NCI-H2081 (cell line): ENCODE data around the gene FMN1.

Experiments
- DNase-seq, 2 experiments: peaks; one replicate each; lab custom pipeline; 2025; lab: John Stamatoyannopoulos, UW

The FMN1 gene

GRCh38 chr15:32919749-32920414 lies 274.6 kb downstream of the FMN1 start:
- no peak for DNase-seq

DNA sequence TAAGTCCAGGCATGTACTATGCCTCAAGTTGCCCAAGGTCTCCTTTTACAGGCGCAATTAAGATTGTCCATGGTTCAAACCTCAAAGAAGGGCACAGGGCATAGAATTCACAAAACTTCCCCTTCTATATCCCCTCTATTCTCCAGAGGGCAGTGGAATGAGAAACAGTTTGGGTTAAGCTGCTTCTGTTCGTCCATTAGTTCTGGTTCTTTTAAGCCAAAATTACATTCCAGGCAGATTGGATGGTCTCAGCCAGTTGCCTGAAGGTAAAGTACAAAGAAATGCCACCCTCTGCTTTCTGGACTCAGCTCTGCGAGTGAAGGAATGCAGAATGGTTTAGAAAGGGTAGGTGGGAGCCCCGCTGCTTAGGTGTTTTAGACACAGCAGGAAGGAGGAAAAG lies 276.0 kb downstream of the FMN1 start:
- no peak for DNase-seq

GRCh38 chr15:32910839-32911238 lies 283.7 kb downstream of the FMN1 start:
- DNase-seq: no peak

DNA sequence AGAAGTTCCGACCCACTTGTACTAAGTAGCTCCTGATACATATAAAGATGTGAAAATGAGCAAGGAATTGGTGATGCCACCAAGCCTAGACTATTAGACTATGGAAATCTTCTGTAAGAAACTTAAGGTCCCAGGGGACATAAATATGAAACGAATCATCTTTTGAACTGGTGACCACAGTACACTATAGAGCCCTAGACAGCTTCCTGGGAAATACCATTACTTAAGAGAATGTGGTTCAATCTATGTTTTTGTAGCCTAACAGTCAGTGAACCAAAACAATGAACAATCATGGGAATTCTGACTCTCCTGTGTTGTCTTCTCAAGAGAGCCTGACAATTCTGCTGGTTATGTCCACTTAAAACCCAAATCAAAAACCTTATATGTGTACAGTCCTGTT lies 285.1 kb downstream of the FMN1 start:
- no peak for DNase-seq

DNA sequence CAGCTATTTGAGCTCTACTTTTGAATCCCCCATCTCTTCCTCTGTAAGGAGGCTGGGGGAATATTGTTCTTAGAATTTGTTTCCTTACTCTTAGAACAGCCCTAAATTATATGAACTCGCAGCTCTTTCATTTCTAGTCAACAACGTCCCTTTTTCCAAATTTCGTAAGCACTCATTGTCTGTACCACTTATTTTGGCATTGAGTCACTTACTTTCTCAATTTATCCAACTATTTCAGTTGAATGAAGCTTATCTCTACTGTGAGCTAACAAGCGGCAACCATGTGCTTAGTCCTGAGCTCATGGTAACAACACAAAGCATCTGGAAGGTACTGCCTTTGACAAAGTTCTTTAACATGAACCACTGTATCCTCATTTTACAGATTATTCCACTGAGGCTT lies 285.6 kb downstream of the FMN1 start:
- DNase-seq: no peak

DNA sequence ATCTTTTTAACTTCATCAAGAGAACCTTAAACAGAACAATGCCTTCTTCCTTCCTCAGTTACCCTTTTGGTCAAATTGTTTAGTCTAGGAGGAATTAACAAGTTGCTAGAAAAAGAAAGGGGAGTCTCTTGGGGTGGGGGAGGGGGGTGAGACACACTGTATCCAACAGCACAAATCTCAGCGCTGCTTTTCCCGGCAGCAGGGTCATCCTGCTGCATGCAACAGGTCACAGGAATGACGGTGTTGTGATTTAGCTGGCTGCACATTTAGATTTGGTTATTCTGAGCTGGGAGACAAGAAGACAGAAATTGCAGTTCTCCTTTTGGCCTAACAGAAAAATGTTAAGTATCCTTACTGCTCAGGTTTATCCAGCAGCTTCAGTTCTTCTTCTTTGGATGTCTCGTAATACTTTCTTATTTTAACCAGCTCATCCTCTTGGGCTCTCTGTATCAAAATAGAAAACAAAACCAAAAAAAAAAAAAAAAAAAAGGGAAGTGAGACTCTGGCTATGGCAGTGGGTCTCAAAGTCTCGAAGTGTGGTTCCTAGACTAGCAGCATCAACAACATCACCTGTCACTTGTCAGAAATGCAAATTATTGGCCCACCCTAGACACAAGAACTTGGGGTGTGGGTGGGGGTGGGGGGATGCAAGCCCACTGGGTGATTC lies 286.2 kb downstream of the FMN1 start:
- no peak for DNase-seq

GRCh38 chr15:32905481-32905880 lies 289.0 kb downstream of the FMN1 start:
- no peak for DNase-seq

DNA sequence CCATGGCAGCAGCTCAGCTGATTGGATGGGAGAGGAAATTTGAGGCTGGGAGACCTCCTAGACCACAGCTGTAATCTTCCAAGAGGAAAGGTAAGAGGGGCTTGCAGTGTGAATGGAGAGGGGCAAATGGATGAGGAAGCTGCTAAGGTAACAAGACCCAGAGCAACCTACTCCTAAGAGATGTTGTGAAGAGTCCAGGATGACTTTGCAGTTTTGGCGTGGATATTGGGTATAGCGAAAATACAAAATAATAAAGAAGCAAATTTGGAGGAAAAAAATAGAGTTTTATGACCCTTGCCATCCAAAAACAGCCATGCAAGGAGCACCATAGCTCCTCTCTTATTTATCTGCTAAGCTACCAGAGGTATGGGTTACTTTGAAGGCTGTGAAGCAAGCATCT lies 290.1 kb downstream of the FMN1 start:
- DNase-seq: no peak

- DNase-seq: no peak
Measured at GRCh38 chr15:32903591-32904290, 290.8 kb downstream of the FMN1 start.

- no peak for DNase-seq
Measured at GRCh38 chr15:32901995-32902394, 292.5 kb downstream of the FMN1 start.

- DNase-seq: no peak
Measured at GRCh38 chr15:32901192-32901591, 293.3 kb downstream of the FMN1 start.

DNA sequence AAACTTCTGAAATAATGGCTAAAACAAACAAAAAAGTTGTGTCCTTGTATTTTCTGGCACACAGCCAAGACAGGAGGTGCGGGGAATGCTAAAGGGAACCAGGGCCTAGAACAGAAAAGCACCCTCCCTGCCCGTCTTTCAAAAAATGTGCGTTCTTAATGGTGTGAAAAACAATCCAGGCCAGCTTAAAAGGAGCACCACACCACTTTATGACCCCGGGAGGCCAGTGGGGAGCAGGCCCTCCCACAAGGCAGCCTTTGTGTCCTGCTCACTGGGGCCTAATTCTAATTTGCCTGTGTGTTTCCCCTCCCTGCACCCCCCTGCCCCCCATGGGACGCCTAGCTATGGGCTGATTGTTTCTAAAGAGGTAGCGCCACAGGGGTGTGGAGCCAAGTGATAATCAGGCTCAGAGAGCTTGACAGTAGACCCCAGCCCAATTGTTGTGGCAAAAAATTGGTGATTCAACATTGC lies 295.4 kb downstream of the FMN1 start:
- peak; percentile 84 to 92 for DNase-seq

- no peak for DNase-seq
Measured at GRCh38 chr15:32898414-32898813, 296.1 kb downstream of the FMN1 start.

- DNase-seq: no peak
Measured at GRCh38 chr15:32893421-32893820, 301.1 kb downstream of the FMN1 start.

DNA sequence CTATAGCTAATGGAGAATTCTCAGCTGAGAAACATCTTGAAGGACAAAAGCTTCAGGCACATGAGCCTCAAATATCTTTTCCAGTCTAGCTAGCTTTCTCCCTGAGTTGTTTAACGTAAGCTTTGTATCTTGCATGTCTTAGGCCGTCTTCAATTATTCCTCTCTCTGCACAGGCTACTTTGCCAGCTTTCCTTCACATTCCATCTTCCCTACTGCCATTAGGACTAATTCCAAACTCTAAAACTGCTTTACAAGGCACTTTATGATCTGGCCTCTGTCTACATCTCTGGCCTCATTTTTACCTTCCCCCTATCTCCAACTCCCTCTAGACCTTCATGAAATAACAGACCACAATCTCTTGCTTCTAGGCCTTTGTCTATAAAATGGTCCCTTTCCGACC lies 305.3 kb downstream of the FMN1 start:
- no peak for DNase-seq

- no peak for DNase-seq
Measured at GRCh38 chr15:32888221-32888761, 306.2 kb downstream of the FMN1 start.

DNA sequence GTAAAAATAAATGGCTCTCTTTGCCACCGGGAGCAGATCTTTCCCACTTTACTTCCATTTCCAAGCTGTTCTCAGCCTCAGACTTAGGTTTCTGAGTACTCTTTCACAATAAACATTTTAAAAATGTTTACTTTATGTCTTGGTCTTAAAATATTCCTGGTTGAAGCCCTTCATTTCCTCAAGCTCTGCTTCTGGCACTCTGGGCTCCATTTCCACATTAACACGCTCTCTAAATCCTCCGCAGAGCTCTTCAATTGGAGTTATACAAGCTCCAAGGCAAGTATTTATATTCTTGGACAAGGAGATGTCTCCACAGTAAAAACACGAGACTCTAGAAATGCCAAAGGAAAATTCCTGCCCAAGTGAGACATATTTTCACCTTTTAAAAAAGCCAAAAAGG lies 307.4 kb downstream of the FMN1 start:
- no peak for DNase-seq

DNA sequence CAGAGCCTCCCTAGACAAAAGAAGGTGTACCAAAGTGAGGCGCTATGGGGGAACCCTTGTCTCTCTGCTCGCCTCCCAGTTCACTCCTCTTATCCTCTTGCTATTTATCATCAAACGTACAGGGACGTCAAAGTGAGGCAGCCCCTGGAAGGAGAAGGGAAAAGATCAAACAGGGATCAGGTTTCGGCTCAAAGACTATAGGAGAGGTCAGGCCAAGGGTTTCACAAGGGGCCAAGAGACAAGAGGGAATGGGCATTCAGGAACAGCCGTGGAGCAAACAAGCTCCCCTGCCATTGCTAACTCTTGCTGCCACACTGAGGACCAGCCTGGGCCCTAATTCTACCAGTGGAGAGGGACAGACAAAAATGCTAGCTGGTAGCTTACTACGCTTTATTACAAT lies 308.1 kb downstream of the FMN1 start:
- DNase-seq: no peak

GRCh38 chr15:32885713-32886112 lies 308.8 kb downstream of the FMN1 start:
- DNase-seq: no peak

GRCh38 chr15:32884146-32884545 lies 310.4 kb downstream of the FMN1 start:
- no peak for DNase-seq

DNA sequence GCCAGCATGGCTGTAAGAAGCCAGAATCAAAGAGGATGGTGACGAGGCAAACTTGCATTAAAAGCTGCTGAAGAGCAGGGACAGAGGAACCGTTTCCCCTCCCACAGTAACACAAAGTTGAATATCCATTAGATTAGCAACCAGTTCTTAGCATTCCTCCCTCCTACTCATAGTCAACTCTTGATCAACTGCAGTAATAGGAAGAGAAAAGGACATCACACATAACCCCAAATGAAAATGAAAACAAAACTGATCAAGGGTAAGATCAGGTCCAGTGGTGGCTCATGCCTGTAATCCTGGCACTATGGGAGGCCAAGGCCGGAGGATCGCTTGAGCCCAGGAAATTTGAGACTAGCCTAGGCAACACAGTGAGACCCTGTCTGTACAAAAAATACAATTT lies 311.6 kb downstream of the FMN1 start:
- DNase-seq: no peak

DNA sequence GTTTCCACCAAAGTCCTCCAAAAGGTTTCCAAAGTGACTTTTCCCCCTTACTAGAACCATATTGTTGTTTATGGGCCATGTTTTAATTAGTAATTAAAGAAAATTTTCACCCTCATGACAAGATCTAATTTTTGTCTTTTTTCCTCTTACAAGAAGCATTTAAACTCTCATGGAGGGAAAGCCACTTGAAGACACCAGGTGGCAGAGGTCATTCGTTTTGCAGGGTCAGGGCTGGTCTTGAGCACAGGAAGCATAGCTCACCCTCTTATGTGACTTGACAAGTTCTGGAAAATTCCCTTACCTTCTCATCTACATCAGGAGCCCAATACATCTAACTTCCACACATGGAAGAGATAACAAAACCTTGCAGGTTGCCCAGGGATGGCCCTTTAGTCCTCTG lies 313.0 kb downstream of the FMN1 start:
- DNase-seq: no peak

- DNase-seq: no peak
Measured at GRCh38 chr15:32880642-32881041, 313.9 kb downstream of the FMN1 start.
